ENCODE results near the gene MCM7. TPM values are rescaled to one million over a fixed set of nuclear protein-coding genes. Genes with fewer than 3 reads are reported as not detected.

MCM7 gene
- total and polyA plus RNA-seq, 10 of the 15 experiments (the other 5 are each of a cell fraction or from before 2014, with no cell fraction given), result 183 to 383 (median 244) TPM

GRCh38 chr7:100053215-100053614 is 48.0 kb downstream of the MCM7 start:
- H3K4me2 ChIP-seq (ENCODE audit: control insufficient read depth, insufficient read depth), result no peak overlapping the region
- intact Hi-C loops (cut with micrococcal nuclease; ENCODE audit: unreplicated experiment) (no loop called here), in situ Hi-C loops (cut with MboI) (no loop called here)
- no peak overlapping the region for H3K9ac ChIP-seq (ENCODE audit: control insufficient read depth, insufficient read depth, low read length)
- RAD21 ChIA-PET (ENCODE audit: unreplicated experiment), result interaction anchor here (0.7 to 1.3 kb wide), 4 partner anchors 57 to 140 kb away, joined by 3 to 4 read pairs (median 4); no protein-coding TSS in a partner anchor
- POLR2A ChIA-PET, result interaction anchor here (0.6 to 1.0 kb wide), 3 partner anchors 24 to 637 kb away, joined by 3 to 9 read pairs (median 8); no protein-coding TSS in a partner anchor
- SMC1A ChIA-PET (ENCODE audit: uncharacterized antibody, unreplicated experiment), result interaction anchor here (0.8 to 1.6 kb wide), 6 partner anchors 10 to 285 kb away, joined by 3 to 8 read pairs (median 4); partner anchors contain the start of gene ZNF3
- no peaks in the 10 kb centered on the region for H3K27me3 ChIP-seq (replicated peaks in 1 of 2; ENCODE audit: control insufficient read depth in 2 of 2, insufficient read depth in 2 of 2, low read length in 1 of 2)
- no peak for DNase-seq (ENCODE audit: low read depth, low spot score)
- H3K79me2 ChIP-seq (ENCODE audit: control insufficient read depth, insufficient read depth, low read length), result peaks cover 3% of the 10 kb centered on the region; the same call in 1 of the 2 replicates
- FAIRE-seq, result no peak
- no peak overlapping the region for H2AFZ ChIP-seq (ENCODE audit: control insufficient read depth, low read depth, low read length)
- no peak overlapping the region for H3K27ac ChIP-seq (ENCODE audit: control insufficient read depth, insufficient read depth)
- H3K9me3 ChIP-seq (replicated peaks; ENCODE audit: control insufficient read depth, insufficient read depth, low read length), result no peaks in the 10 kb centered on the region
- ATAC-seq, result peak; percentile 25; the same call in 2 of the 3 replicates
- H3K36me3 ChIP-seq (ENCODE audit: control insufficient read depth in 2 of 2, insufficient read depth in 2 of 2, low read length in 1 of 2), result peaks cover 0 to 1% of the 10 kb centered on the region in 2 experiments; a peak in 1 of 4 replicates
- CTCF ChIA-PET, result interaction anchor here (0.7 to 3.3 kb wide), 6 partner anchors 11 to 382 kb away, joined by 3 to 39 read pairs (median 4); no protein-coding TSS in a partner anchor
- no TSS peak for BruUV-seq (replicated peaks)
- no peaks in the 10 kb centered on the region for H4K20me1 ChIP-seq (ENCODE audit: control insufficient read depth, insufficient read depth)
- peaks cover 7% of the 10 kb centered on the region for H3K4me1 ChIP-seq (ENCODE audit: control insufficient read depth, insufficient read depth, low read length)
- 64% methylated on average over 3 of the region's 3 CpGs for WGBS (ENCODE audit: insufficient coverage, insufficient replicate concordance, low lambda C conversion rate, missing lambda C conversion rate)
- no peak overlapping the region for H3K4me3 ChIP-seq
- TF ChIP-seq MEF2B (IDR thresholded peaks at IDR 0.05; ENCODE audit: partially characterized antibody, poor library complexity, severe bottlenecking) (peak; percentile 34), FOXM1 (IDR thresholded peaks at IDR 0.05; ENCODE audit: low read depth, low read length) (no peak), LARP7 (IDR thresholded peaks at IDR 0.05) (no peak), RFX5 (IDR thresholded peaks at IDR 0.05; ENCODE audit: low read depth, low read length) (no peak), RELA (IDR thresholded peaks at IDR 0.05; ENCODE audit: borderline replicate concordance, partially characterized antibody) (no peak), BHLHE40 (IDR thresholded peaks at IDR 0.05; ENCODE audit: borderline replicate concordance in 1 of 2, low read depth in 2 of 2, low read length in 1 of 2) (no peak), NKRF (conservative IDR thresholded peaks at IDR 0.05) (no peak), SIX5 (IDR thresholded peaks at IDR 0.05; ENCODE audit: low read depth, low read length, severe bottlenecking) (no peak), CBX5 (IDR thresholded peaks at IDR 0.05; ENCODE audit: low read depth) (no peak), ZNF217 (IDR thresholded peaks at IDR 0.05) (no peak), TARDBP (IDR thresholded peaks at IDR 0.05; ENCODE audit: borderline replicate concordance) (no peak), USF1 (IDR thresholded peaks at IDR 0.05; ENCODE audit: borderline replicate concordance, extremely low read length, insufficient read depth, low read depth, low read length) (no peak), HDAC2 (IDR thresholded peaks at IDR 0.05) (no peak), HDGF (IDR thresholded peaks at IDR 0.05) (no peak), EGR1 (IDR thresholded peaks at IDR 0.05; ENCODE audit: borderline replicate concordance in 1 of 2, low read depth in 2 of 2, low read length in 2 of 2) (no peak), RCOR1 (conservative IDR thresholded peaks at IDR 0.05; ENCODE audit: low read depth, low read length) (no peak), ZNF384 (IDR thresholded peaks at IDR 0.05; ENCODE audit: borderline replicate concordance, low read depth, low read length) (no peak), TAF1 (IDR thresholded peaks at IDR 0.05; ENCODE audit: borderline replicate concordance, low read depth, low read length) (no peak), RAD21 (IDR thresholded peaks at IDR 0.05; ENCODE audit: insufficient read depth, low read depth, low read length) (peak; percentile 51), EP300 (IDR thresholded peaks at IDR 0.05; ENCODE audit: borderline replicate concordance in 1 of 2, control insufficient read depth in 1 of 2, low read depth in 2 of 2, low read length in 2 of 2) (no peak), IKZF2 (IDR thresholded peaks at IDR 0.05) (no peak), KAT2A (conservative IDR thresholded peaks at IDR 0.05; ENCODE audit: control insufficient read depth, low read depth, low read length) (no peak), POLR2AphosphoS2 (IDR thresholded peaks at IDR 0.05; ENCODE audit: low read depth, low read length) (no peak), POLR2A (IDR thresholded peaks at IDR 0.05; ENCODE audit: low read depth, low read length) (no peak)
